Stimulated activated CD8-positive, alpha-beta memory T cell treated with anti-CD3 and anti-CD28 coated beads, Interleukin-7, amount 100 ng/mL, for 24 hours (primary cell): Measurements from ENCODE around the gene SLC9C2.
"Not testable (repeated sequence)": the region's sequence is repeated elsewhere in the genome, so short reads cannot be mapped to it uniquely, and the experiment has no call there.

Source experiments
- DNase-seq: peaks from one replicate; pipeline ENCODE4 v3.0.0-alpha.2; 2020; ENCODE audit warnings: low read depth

The SLC9C2 gene

DNA sequence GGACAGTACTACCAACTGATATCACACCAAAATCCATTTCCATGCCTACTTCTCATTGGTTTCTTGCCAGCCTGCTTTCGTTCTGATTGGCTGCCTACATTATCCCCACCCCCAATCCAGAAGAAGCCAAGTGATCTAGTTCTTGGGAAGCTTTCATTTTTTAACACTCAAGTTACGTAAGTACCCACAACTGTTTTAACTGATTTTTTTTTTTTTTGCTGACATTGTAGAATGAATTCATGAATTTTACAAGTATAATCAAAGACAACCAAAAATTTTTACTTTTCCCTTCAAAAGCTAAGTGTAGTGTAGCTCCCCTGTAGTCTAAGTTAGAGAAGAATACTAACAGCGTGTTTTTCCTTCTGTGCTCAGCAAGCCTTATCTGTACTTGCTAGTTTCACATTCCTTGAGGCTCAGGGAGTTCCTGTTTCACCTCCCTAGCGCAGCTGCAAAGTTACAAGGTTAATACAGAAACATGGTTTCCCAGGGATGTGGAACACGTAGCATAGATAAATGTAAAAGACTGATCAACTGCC, at the start of gene SLC9C2:
SLC9C2 (minus strand) TSS at position 17 of the 536 bp plus-strand sequence. CDS start 1,296 bp downstream, outside the sequence.
- DNase-seq = no peak

DNA sequence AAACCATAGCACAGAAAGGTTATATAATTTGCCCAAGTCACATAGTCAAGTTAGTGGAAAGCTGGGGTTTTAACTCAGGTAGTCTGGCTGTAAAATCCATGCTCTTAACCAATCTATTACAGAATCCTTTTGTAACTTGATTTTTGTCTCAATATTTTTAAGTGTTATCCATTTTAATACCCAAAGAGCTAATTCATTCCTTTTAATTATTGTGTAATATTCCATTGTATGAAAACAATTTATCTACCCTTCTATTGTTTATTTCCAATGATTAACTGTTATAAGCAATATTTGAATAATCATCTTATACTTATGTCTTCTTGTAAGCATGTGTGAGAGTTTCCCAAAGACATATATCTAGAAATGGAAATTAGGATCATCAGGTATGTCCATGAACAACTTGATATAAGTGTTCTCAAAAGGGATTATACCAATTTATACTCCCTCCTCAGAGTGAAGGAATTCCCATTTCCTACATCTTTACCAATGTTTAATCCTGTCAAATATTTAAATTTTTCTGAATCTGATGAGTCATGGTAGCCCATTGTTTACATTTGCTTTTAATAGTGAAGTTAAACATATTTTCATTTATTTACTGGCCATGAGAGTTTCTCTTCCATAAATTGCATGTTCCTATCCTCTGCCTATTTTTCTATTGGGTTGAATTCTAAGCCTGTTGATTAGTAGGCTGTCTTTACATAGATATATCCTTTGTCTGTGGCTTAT, 46.2 kb upstream of the SLC9C2 start:
- DNase-seq = no peak

GRCh38 chr1:173646656-173647055, 43.8 kb upstream of the SLC9C2 start:
- no peak for DNase-seq

GRCh38 chr1:173642450-173643139, 39.7 kb upstream of the SLC9C2 start:
- DNase-seq = not testable (repeated sequence)

DNA sequence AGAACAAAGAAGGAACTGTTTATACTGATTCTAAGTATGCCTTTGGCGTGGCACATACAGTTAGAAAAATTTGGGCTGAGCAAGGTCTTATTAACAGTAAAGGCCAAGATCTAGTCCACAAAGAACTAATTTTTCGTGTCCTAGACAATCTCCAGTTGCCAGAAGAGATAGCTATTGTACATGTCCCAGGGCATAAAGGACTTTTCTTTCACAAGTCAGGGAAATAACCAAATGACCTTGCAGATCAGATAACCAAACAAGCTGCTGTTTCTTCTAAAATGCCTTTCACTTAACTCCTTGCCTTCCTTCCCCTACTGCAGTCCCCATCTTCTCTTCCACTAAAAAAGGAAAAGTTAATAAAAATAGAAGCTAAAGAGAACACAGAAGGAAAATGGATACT, 36.2 kb upstream of the SLC9C2 start:
- no peak for DNase-seq

DNA sequence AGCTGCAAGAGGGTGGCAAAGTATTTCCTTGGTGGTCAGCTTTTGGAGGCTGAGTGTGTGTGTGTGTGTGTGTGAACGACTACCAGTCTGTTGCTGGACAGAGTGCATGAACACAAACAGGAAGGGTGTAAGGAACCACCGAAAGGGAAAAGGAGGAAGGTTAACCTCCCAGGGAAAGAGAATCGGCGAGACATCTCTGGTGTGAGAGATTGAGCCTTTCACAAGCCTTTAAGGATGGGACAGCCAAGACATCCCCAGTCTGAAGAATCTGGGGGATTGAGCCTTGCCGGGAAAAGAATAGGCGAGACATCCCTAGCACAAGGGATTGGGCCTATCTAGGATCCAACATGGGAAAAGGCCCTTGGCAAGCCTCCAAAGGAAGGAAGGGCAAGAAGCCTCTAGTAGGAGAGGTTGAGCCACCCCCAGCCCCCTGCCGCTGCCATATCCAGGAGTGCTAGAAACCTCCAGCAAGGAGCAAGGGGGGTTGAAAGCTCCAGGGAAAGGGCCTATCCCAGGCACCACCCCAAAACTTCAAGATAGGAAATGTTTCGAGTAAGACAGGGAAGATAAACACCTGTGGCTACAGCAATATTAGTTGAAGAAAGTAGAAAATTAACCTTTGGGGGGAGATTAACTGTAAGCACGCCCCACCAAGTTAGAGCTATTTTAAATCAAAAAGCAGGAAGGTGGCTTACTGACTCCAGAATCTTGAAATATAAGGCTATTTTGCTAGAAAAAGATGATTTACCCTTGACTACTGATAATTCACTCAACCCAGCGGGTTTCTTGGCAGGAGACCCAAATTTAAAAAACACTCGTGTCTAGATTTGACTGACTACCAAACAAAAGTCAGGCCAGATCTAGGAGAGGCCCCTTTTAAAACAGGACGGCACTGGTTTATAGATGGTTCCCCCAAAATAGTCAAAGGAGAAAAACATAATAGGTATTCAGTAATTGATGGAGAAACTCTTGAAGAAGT, 35.5 kb upstream of the SLC9C2 start:
- DNase-seq = no peak

DNA sequence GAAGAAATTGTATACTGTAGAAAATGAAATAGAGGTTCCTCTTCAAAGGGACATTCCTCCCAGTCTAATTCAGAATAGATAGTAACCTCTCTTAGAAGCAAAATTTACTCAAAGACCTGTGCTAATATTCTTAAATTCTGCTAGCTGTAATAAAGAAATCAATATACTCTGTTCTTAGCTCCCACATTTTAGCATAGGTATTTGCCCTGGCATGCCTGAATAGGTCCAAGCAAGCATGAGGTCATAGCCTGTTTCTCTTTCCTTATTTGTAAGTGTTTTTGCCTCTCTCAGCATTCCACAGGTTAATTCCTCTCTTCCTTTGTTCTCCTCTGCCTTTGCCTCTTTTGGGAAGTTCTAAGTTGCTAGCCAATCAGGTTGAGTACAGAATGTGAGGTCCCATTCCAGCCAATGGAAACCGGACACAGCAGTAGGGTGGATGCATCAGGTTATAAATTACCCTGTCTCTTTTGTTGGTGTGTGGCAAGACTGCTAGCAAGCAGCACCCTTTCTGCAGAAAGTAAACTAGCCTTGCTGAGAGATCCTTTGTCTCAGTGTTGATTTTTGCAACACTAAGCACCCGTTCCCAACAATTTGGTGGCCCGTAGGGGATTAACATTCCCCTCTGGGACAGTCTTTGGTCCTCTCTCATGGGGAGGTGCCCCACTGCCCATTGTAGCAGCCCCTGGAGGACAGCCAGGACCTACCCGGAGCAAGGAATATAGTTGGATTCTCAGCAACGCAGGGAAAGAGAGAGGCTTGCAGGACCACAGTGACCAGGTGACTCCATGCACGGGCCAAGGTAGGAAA, 34.6 kb upstream of the SLC9C2 start:
- DNase-seq = not testable (repeated sequence)

DNA sequence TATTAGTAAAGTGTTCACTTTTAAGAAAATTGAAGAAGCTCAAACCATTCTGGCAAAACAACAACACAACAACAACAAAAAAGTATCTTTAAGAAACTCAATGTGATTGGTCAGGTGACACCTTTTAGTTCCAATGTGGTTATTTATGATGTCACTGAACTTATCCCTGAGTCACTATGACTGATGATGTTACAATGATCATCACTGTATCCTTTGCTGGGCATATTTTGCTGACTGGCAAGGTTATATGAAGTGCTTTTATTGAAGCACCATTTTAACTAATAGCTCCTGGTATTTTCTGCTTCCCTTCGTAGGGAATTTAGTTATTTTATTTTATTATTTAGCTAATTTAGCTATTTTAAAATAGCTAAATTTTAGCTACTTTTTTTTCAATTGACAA, 32.2 kb upstream of the SLC9C2 start, which contains the start of gene TEX50:
TEX50 (plus strand) TSS at position 223 of the 400 bp plus-strand sequence. CDS start 184 bp downstream, outside the sequence.
- DNase-seq = no peak

DNA sequence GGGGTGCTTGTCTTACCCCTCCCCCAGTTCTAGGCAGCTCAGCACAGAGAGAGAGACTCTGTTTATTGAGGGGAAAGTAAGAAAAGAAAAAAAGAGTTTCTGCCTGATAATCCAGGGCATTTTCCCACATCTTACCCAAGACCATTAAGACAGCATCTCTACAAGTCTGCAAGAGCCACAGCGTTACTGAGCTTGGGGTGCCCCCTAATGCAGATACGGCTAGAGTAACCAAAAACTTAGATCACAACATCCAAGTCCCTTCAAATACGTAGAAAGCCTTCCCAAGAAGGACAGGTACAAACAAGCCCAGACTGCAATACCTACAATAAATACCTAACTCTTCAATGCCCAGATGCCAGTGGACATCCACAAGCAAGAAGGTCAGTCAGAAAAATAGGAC, 26.0 kb upstream of the SLC9C2 start:
- no peak for DNase-seq

GRCh38 chr1:173627269-173627668, 24.4 kb upstream of the SLC9C2 start:
- DNase-seq = no peak

GRCh38 chr1:173616859-173617258, 14.0 kb upstream of the SLC9C2 start:
- DNase-seq = no peak

DNA sequence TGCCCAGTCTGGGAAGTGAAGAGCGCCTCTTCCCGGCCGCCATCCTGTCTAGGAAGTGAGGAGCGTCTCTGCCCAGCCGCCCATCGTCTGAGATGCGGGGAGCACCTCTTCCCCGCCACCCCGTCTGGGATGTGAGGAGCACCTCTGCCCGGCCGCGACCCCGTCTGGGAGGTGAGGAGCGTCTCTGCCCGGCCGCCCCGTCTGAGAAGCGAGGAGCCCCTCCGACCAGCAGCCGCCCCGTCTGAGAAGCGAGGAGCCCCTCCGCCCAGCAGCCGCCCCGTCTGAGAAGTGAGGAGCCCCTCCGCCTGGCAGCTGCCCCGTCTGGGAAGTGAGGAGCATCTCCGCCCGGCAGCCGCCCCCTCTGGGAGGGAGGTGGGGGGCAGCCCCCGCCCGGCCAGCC, 10.2 kb upstream of the SLC9C2 start:
- not testable (repeated sequence) for DNase-seq

DNA sequence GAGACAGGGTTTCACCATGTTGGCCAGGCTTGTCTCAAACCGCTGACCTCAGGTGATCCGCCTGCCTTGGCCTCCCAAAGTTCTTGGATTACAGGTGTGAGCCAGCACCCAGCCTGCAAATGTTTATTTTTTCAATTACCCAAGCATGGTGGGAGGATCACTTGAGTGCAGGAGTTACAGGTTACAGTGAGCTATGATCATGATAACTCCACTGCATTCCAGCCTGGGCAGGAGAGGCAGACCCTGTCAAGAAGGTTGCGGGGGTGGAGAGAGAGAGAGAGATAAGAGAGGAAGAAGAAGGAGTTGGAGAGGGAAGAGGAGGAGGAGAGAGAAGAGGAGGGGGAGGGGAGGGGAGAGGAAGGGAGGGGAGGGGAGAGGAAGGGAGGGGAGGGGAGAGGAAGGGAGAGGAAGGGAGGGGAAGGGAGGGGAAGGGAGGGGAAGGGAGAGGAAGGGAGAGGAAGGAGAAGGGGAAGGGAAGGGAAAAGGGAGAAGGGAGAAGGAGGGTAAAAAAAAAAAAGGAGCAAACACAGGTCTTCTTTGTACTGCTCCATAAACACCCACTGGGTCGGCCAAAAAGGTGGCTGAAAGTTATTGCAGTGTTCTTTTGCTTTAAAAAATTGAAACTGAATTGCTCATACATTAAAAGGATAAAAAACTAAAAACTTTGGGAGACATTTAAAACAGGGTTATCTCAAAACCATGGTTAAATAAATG, 5.8 kb upstream of the SLC9C2 start:
- no peak for DNase-seq

GRCh38 chr1:173601588-173601987, 1.3 kb downstream of the SLC9C2 start:
- no peak for DNase-seq

- DNase-seq = no peak
Observed at GRCh38 chr1:173596097-173596825, 6.6 kb downstream of the SLC9C2 start.

DNA sequence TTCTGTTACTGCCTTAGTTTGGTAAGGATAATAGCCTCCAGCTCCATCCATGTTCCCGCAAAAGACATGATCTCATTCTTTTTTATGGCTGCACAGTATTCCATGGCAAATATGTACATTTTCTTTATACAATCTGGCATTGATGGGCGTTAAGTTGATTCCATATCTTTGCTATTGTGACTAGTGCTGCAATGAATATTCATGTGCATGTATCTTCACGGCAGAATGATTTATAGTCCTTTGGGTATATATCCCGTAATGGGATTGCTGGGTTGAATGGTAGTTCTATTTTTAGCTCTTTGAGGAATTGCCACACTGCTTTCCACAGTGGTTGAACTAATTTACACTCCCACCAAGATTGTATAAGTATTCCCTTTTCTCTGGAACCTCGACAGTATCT, 11.7 kb downstream of the SLC9C2 start:
- not testable (repeated sequence) for DNase-seq

- no peak for DNase-seq
Observed at GRCh38 chr1:173590557-173590956, 12.3 kb downstream of the SLC9C2 start.

DNA sequence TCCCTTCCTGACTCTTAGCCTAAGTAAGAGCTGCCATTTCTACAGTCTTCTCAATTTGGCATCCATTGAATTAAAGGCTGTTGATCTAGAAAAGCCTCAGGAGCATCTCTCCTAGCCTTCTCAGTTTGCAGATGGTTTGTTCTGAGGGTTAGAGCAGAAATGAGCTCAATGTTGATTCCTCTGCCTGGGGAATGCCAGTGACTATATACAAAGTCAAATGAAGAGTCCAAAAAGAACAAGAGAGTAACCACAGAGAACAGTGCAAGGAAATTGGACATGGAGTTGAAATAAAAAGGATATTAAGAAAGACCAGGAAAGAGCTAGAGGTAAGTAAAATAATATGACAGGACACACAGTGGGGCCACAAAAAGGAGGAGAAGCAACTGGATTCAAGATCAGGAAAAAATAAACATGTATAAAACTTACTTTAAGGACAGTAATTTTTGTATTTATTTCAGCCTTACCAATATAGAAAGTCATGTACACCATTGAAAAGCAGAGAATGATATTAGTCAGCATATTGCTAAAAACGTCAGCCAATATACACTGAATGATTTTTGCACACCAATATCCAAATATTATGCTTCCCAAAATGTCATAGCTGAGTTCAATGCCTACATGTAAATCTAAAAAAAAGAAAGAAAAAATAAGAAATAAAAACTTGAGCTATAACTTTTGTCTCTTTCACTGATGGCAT, 21.3 kb downstream of the SLC9C2 start:
- DNase-seq = no peak

GRCh38 chr1:173580658-173581057, 22.2 kb downstream of the SLC9C2 start:
- no peak for DNase-seq
